Measurements from ENCODE around the gene SPPL3.
"Not testable (repeated sequence)": the region's sequence is repeated elsewhere in the genome, so short reads cannot be mapped to it uniquely, and the experiment has no call there.

The SPPL3 gene

GRCh38 chr12:120845696-120846095 lies 58.5 kb downstream of the SPPL3 start:
- DNase-seq (ENCODE audit: low read depth in 3 of 3, low spot score in 1 of 3), result no peak

DNA sequence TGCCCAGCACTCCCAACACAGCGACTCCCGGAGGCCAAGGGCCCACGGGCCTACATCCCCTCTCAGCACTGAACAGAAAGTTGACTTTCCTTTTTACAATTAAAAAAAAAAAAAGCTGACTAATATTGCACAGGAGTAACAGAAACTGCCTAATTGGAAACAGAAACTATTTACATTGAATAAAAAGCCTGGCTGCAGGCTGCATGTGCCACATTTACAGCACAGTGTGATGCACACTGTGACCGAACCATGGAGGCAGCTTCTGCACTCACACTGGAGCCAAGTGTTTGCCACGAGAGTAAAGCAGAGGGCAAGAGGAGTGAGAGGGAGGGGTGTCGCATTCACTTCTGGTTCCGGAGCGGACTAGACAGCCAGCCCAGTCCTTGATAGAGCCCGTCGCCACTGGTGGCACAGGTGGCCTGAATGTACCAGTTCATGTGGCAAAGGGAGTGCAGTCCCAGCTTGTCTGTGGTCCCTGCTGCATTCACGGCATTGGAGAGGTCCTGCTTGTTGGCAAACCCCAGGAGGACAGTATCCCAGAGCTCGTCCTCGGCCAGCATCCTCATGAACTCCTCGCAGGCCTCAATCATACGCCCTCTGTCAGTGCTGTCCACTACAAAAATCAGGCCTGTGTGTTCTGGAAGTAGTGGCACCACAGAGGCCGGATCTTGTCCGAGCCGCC lies 59.2 kb downstream of the SPPL3 start:
- DNase-seq (ENCODE audit: low read depth in 3 of 3, low spot score in 1 of 3), result no peak

- no peak for DNase-seq (ENCODE audit: low read depth in 3 of 3, low spot score in 1 of 3)
These were observed 59.9 kb downstream of the SPPL3 start for GRCh38 chr12:120844297-120844696.

GRCh38 chr12:120843472-120843871 lies 60.7 kb downstream of the SPPL3 start:
- no peak for DNase-seq (ENCODE audit: low read depth in 3 of 3, low spot score in 1 of 3)

DNA sequence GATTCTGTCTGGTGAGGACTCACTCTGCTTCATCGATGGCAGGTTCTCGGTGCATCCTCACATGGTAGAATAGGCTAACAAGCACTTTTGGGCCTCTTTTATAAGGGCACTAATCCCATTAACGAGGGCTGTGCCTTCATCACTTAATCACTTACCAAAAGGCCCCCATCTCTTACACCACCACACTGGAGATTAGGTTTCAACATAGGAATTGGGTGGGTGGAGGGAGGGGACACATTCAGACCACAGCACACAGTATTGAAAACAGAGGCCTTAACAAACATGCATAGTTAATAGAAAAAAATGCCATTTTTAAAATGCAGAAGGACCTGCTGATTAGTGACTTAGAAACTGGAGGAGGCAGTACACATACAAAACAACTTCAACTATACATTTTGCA lies 61.6 kb downstream of the SPPL3 start:
- no peak for DNase-seq (ENCODE audit: low read depth in 3 of 3, low spot score in 1 of 3)

DNA sequence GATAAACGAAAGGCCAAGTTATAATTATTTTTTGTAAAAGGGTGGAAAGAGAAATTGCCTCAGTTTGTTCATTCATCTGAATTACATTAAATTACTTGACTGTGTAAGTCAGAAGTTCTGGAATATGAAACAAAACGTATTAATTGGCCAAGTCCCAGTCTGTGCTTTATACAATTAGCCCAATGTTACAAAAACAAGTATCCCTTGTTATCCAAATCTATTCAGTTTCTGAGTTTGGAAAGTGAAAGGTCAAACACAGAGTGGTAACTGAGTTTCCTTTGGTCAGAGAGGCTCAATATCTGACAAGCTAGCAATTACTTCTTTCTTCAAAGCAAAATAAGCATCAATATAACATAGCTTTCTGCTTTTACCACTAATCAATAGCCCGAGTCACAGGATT lies 62.6 kb downstream of the SPPL3 start:
- DNase-seq (ENCODE audit: low read depth in 3 of 3, low spot score in 1 of 3), result no peak

GRCh38 chr12:120839503-120839902 lies 64.7 kb downstream of the SPPL3 start:
- no peak for DNase-seq (ENCODE audit: low read depth in 3 of 3, low spot score in 1 of 3)

DNA sequence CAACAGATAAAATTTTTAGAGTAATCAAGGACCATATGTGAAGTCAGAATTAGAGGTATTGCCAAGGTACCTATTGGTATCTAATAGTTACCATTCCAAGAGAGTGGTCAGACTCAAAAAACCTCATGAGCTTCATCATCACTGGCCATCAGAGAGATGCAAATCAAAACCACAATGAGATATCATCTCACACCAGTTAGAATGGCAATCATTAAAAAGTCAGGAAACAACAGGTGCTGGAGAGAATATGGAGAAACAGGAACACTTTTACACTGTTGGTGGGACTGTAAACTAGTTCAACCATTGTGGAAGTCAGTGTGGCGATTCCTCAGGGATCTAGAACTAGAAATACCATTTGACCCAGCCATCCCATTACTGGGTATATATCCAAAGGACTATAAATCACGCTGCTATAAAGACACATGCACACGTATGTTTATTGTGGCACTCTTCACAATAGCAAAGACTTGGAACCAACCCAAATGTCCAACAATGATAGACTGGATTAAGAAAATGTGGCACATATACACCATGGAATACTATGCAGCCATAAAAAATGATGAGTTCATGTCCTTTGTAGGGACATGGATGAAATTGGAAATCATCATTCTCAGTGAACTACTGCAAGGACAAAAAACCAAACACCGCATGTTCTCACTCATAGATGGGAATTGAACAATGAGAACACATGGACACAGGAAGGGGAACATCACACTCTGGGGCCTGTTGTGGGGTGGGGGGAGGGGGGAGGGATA lies 65.4 kb downstream of the SPPL3 start:
- not testable (repeated sequence) for DNase-seq (ENCODE audit: low read depth in 3 of 3, low spot score in 1 of 3)

GRCh38 chr12:120836114-120836684 lies 68.0 kb downstream of the SPPL3 start:
- no peak for DNase-seq (ENCODE audit: low read depth in 3 of 3, low spot score in 1 of 3)

- DNase-seq (ENCODE audit: low read depth in 3 of 3, low spot score in 1 of 3), result no peak
These were observed 68.5 kb downstream of the SPPL3 start for GRCh38 chr12:120835657-120836056.

GRCh38 chr12:120835304-120835612 lies 68.9 kb downstream of the SPPL3 start:
- DNase-seq (ENCODE audit: low read depth in 3 of 3, low spot score in 1 of 3), result no peak

GRCh38 chr12:120834489-120835303 lies 69.5 kb downstream of the SPPL3 start:
- DNase-seq (ENCODE audit: low read depth in 3 of 3, low spot score in 1 of 3), result no peak

GRCh38 chr12:120833849-120834248 lies 70.3 kb downstream of the SPPL3 start:
- no peak for DNase-seq (ENCODE audit: low read depth in 3 of 3, low spot score in 1 of 3)

GRCh38 chr12:120832737-120833136 lies 71.4 kb downstream of the SPPL3 start:
- DNase-seq (ENCODE audit: low read depth in 3 of 3, low spot score in 1 of 3), result no peak

DNA sequence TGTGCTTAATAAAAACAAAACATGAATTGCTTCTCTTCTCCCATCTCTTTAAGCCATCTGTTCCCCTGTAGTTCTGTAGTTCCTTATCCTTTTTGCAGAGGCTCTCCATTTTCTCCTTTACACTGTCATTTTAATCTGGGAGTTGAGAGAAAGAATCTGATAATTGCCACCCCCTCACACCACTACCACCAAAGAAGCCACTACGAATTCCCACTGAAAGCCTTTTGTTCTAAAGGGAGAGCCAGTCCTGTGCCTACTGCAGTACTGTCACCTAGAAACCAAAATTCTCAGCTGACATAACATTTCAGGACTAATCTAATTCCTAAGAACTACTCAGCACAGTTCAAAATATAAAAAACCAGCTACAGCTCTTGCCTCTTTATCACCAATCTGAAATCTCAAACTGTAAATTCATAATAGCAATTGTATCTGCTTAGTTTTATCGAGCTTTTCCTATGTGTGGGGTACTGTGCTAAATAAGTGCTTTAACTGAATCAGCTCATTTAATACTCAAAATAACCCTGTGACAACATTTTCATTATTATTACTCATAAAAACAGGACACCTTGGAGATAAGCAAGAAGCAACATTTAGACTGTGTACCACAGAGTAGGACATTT lies 72.4 kb downstream of the SPPL3 start:
- no peak for DNase-seq (ENCODE audit: low read depth in 3 of 3, low spot score in 1 of 3)

GRCh38 chr12:120830966-120831365 lies 73.2 kb downstream of the SPPL3 start:
- DNase-seq (ENCODE audit: low read depth in 3 of 3, low spot score in 1 of 3), result no peak

- DNase-seq (ENCODE audit: low read depth in 3 of 3, low spot score in 1 of 3), result no peak
These were observed 73.9 kb downstream of the SPPL3 start for GRCh38 chr12:120830052-120830940.

DNA sequence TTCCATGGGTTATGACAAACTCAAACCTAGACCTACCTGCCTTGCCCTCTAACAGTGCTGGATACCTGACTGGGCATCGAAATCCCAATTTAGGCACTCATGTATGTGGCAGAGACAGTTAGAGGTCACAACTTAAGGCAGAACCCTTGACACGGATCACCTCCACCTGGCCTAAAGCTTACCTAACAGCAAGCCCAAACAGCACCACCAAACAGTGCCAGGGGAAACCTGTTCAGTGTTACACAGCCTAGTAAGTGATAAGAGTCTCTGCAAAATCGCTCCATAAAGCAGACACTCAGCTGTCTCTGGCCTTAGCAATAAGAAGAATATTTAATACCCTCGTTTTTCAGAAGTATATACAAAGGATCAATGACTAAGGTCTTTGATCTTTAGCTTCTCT lies 77.8 kb downstream of the SPPL3 start:
- DNase-seq (ENCODE audit: low read depth in 3 of 3, low spot score in 1 of 3), result no peak

DNA sequence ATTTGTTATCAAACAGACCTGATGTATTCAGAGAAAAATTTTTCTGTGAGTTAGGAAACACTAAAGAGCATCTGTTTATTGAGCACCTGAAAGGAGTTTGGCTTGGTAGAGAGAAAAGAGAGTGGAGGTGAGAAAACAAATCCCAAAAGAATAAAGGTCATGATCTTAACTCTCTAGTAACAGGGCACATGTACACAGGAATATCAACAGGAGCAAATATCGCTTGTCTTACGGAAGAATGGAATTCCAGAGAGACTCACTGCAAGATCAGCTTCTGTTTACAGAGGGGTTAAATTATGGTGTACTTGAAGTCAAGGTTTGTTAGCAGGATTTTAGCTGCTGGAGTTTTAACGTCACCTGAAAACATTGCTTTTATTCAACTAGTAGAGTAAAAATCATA lies 78.8 kb downstream of the SPPL3 start:
- DNase-seq (ENCODE audit: low read depth in 3 of 3, low spot score in 1 of 3), result no peak

DNA sequence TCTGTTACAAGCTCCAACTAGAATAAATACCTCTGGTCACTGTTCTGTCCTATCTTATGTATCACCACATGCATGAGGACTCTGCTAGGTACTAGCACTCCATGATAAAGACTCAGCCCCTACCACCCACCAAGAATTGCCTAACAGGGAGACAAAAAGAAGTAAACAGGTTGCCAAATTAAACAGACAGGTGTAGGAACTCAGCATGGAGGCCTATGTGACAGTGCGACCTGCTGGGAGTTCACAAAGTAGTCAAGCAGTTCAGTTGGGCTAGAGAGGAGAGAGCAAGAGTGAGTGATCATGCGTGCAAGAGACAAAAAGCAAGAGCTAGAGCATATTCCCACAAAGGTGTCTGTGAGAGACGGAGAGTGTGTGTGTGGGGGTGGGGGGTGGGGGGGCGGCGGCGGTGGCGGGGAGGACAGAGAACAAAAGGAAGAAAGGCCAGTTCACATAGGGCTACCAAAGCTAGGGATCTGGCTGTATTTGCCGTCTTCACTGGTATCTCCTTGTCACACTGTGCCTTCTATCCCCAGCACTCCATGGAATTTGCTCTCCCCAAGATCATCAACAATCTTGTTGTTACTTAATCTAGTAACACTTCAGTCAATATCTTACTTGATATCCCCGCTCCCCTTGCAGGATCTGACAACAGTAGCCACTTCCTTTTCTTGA lies 81.2 kb downstream of the SPPL3 start:
- no peak for DNase-seq (ENCODE audit: low read depth in 3 of 3, low spot score in 1 of 3)
